Uterus (tissue), 4 donors: ENCODE measurements around the gene SH2D4B. TPM values are rescaled to one million over a fixed set of nuclear protein-coding genes. Genes with fewer than 3 reads are reported as not detected.

Experiments
- DNase-seq, 2 donors: peaks; one replicate each; pipeline ENCODE4 v3.0.0-alpha.2; 2019 to 2020
- H3K27ac ChIP-seq, 2 donors: fragments of 200-600 bp; sonication (generic); 1 replicate in 1 of 2; 2 replicates in 1 of 2; pipeline ENCODE4 v1.5.1; 2016 to 2018
- H3K27me3 ChIP-seq, 2 donors: fragments of 200-600 bp; sonication (generic); one replicate each; pipeline ENCODE4 v1.5.1; 2018 to 2019; ENCODE audit warnings: control low read depth in 1 of 2
- H3K36me3 ChIP-seq, 2 donors: fragments of 200-600 bp; sonication (generic); one replicate each; pipeline ENCODE4 v1.5.1; 2019; ENCODE audit warnings: control low read depth in 1 of 2
- H3K4me1 ChIP-seq, 2 donors: fragments of 200-600 bp; sonication (generic); one replicate each; pipeline ENCODE4 v1.5.1; 2018 to 2019; ENCODE audit warnings: control low read depth in 1 of 2
- H3K4me3 ChIP-seq, 2 donors: fragments of 200-600 bp; sonication (generic); 1 replicate in 1 of 2; 2 replicates in 1 of 2; pipeline ENCODE4 v1.5.1; 2018 to 2019; ENCODE audit warnings: mild to moderate bottlenecking in 1 of 2
- H3K9me3 ChIP-seq, 2 donors: fragments of 200-600 bp; sonication (generic); one replicate each; pipeline ENCODE4 v1.5.1; 2019; ENCODE audit warnings: control low read depth in 1 of 2
- CTCF ChIP-seq, 4 experiments: fragments of 200-600 bp in 2 of 4; fragments of 450-650 bp in 2 of 4; sonication (generic) in 2 of 4; IDR thresholded peaks; one replicate each; pipeline ENCODE4 v1.5.1; 2016 to 2019; ENCODE audit warnings: antibody characterized with exemption in 4 of 4, mild to moderate bottlenecking in 2 of 4, moderate library complexity in 1 of 4
- POLR2A ChIP-seq, 2 donors: fragments of 450-650 bp; IDR thresholded peaks; one replicate each; pipeline ENCODE4 v1.6.1; 2016; ENCODE audit warnings: antibody characterized with exemption in 2 of 2, mild to moderate bottlenecking in 1 of 2, moderate library complexity in 1 of 2
- intact Hi-C: fragments of 100-400 bp; cut with DNase I; formaldehyde crosslinking; loops from one replicate; pipeline ENCODE4 v1.15.1; 2023; ENCODE audit warnings: low total_unique reads
- total RNA-seq, 4 donors: library from RNA; depleted of rRNA in 3 of 4; stranded (reverse); fragments of >200 nt in 3 of 4; gene quantifications; one replicate each; pipeline versions ENCODE4 v1.1.0 to v1.2.4, GENCODE V29; 2014 to 2023
- donor health status: DM: yes; HTN: yes; CAD: no.

The SH2D4B gene
- total RNA-seq, 4 donors from 2014 or later, result 0.40 to 1.4 TPM; not detected in 2

- no peaks in the 10 kb centered on the region for H3K9me3 ChIP-seq
- H3K4me3 ChIP-seq, result no peak overlapping the region
- no peaks in the 10 kb centered on the region for H3K36me3 ChIP-seq
- H3K27me3 ChIP-seq, result no peaks in the 10 kb centered on the region
- intact Hi-C loops, result no loop called here
- TF ChIP-seq CTCF (IDR thresholded peaks at IDR 0.05), result no peak
- no peak for TF ChIP-seq POLR2A (IDR thresholded peaks at IDR 0.05)
- no peak overlapping the region for H3K27ac ChIP-seq
- H3K4me1 ChIP-seq, result no peaks in the 10 kb centered on the region
- DNase-seq, result no peak
Observed at GRCh38 chr10:80553436-80553835, 15.7 kb downstream of the SH2D4B start.

GRCh38 chr10:80554050-80554449 is 16.3 kb downstream of the SH2D4B start:
- no peak overlapping the region for H3K27ac ChIP-seq
- no peaks in the 10 kb centered on the region for H3K27me3 ChIP-seq
- TF ChIP-seq POLR2A (IDR thresholded peaks at IDR 0.05) (no peak), CTCF (IDR thresholded peaks at IDR 0.05) (no peak)
- intact Hi-C loops, result no loop called here
- no peaks in the 10 kb centered on the region for H3K36me3 ChIP-seq
- no peak overlapping the region for H3K4me3 ChIP-seq
- no peak for DNase-seq
- no peaks in the 10 kb centered on the region for H3K4me1 ChIP-seq
- H3K9me3 ChIP-seq, result no peaks in the 10 kb centered on the region

GRCh38 chr10:80555415-80555814 is 17.7 kb downstream of the SH2D4B start:
- intact Hi-C loops, result no loop called here
- no peaks in the 10 kb centered on the region for H3K27me3 ChIP-seq
- TF ChIP-seq CTCF (IDR thresholded peaks at IDR 0.05), result no peak
- no peak for TF ChIP-seq POLR2A (IDR thresholded peaks at IDR 0.05)
- no peak for DNase-seq
- H3K27ac ChIP-seq, result no peak overlapping the region
- no peak overlapping the region for H3K4me3 ChIP-seq
- no peaks in the 10 kb centered on the region for H3K4me1 ChIP-seq
- no peaks in the 10 kb centered on the region for H3K9me3 ChIP-seq
- no peaks in the 10 kb centered on the region for H3K36me3 ChIP-seq

GRCh38 chr10:80561950-80562349 is 24.2 kb downstream of the SH2D4B start:
- Histone ChIP-seq H3K4me1 (no peaks in the 10 kb centered on the region), H3K27me3 (no peaks in the 10 kb centered on the region), H3K9me3 (no peaks in the 10 kb centered on the region), H3K36me3 (no peaks in the 10 kb centered on the region), H3K27ac (no peak overlapping the region), H3K4me3 (no peak overlapping the region)
- DNase-seq, result no peak
- intact Hi-C loops, result no loop called here
- TF ChIP-seq POLR2A (IDR thresholded peaks at IDR 0.05) (no peak), CTCF (IDR thresholded peaks at IDR 0.05) (no peak)

- Histone ChIP-seq H3K4me1 (no peaks in the 10 kb centered on the region), H3K27me3 (no peaks in the 10 kb centered on the region), H3K9me3 (no peaks in the 10 kb centered on the region), H3K27ac (no peak overlapping the region), H3K4me3 (no peak overlapping the region), H3K36me3 (no peaks in the 10 kb centered on the region)
- intact Hi-C loops, result no loop called here
- TF ChIP-seq CTCF (IDR thresholded peaks at IDR 0.05), result no peak
- no peak for TF ChIP-seq POLR2A (IDR thresholded peaks at IDR 0.05)
- DNase-seq, result no peak
Observed at GRCh38 chr10:80567292-80567691, 29.6 kb downstream of the SH2D4B start.
